T-cell (primary cell): ENCODE data around the gene PDPN. TPM values are rescaled to one million over a fixed set of nuclear protein-coding genes. Genes with fewer than 3 reads are reported as not detected.

Source experiments
- ATAC-seq, 4 experiments: fragments of 200-7000 bp in 3 of 4; fragments of 150-1000 bp in 1 of 4; cut with Tn5 transposase; replicated peaks in 1 of 4; 1 replicate in 3 of 4; 2 replicates in 1 of 4; pipeline ENCODE4 v1.10.0; 2021; ENCODE audit warnings: moderate library complexity in 3 of 4, mild to moderate bottlenecking in 2 of 4, moderate number of reproducible peaks in 1 of 4
- CTCF ChIA-PET, 2 donors: fragments of 300-600 bp; sonication (Branson Sonifier 250); formaldehyde crosslinking; loops; one replicate each; lab custom pipeline; 2022; ENCODE audit warnings: antibody characterized with exemption in 2 of 2; lab: Charles Lee
- POLR2A ChIA-PET, 2 donors: fragments of 300-600 bp; sonication (Branson Sonifier 250); formaldehyde crosslinking; loops; one replicate each; lab custom pipeline; 2022; ENCODE audit warnings: antibody characterized with exemption in 2 of 2; lab: Charles Lee
- DNase-seq, 35 experiments: peaks; one replicate each; pipeline versions ENCODE4 v3.0.0 to v3.0.0-alpha.2; 2013 to 2023
- H3K27ac ChIP-seq: one replicate; pipeline ENCODE4 v1.5.1; 2013; ENCODE audit warnings: low read length
- H3K27me3 ChIP-seq, 2 experiments: replicated peaks in 1 of 2; 1 replicate in 1 of 2; 2 replicates in 1 of 2; pipeline versions ENCODE4 v1.6.1 to v1.7.0; 2013; ENCODE audit warnings: low read length in 1 of 2, mixed read lengths in 1 of 2; ENCODE audit not compliant: control insufficient read depth in 2 of 2, insufficient read depth in 2 of 2; ENCODE audit errors: extremely low read depth in 1 of 2
- H3K36me3 ChIP-seq, 2 donors: 1 replicate in 1 of 2; 2 replicates in 1 of 2; pipeline versions ENCODE4 v1.6.1 to v1.7.0; 2013; ENCODE audit warnings: low read length in 1 of 2; ENCODE audit not compliant: control insufficient read depth in 2 of 2, insufficient read depth in 1 of 2; ENCODE audit errors: extremely low read depth in 1 of 2
- H3K4me1 ChIP-seq, 2 experiments: 1 replicate in 1 of 2; 2 replicates in 1 of 2; pipeline versions ENCODE4 v1.6.1 to v1.7.0; 2013; ENCODE audit warnings: low read length in 2 of 2, mixed read lengths in 1 of 2; ENCODE audit not compliant: insufficient read depth in 2 of 2, control insufficient read depth in 1 of 2; ENCODE audit errors: extremely low read depth in 1 of 2
- H3K4me3 ChIP-seq, 2 donors: 1 replicate in 1 of 2; 2 replicates in 1 of 2; pipeline versions ENCODE4 v1.5.1 to v1.7.0; 2013; ENCODE audit warnings: mild to moderate bottlenecking in 2 of 2, low read length in 1 of 2, moderate library complexity in 1 of 2; ENCODE audit not compliant: control insufficient read depth in 1 of 2; ENCODE audit errors: extremely low read depth in 1 of 2
- H3K9me3 ChIP-seq: 2 replicates; pipeline ENCODE4 v1.7.0; 2013
- H3K27ac Mint-ChIP-seq, 2 donors: one replicate each; pipeline ENCODE4 v1.8.0; 2020 to 2021; ENCODE audit warnings: mild to moderate bottlenecking in 2 of 2, mixed read lengths in 2 of 2
- H3K27me3 Mint-ChIP-seq, 2 donors: one replicate each; pipeline ENCODE4 v1.8.0; 2021 to 2022; ENCODE audit warnings: mixed read lengths in 2 of 2
- H3K36me3 Mint-ChIP-seq: one replicate; pipeline ENCODE4 v1.8.0; 2021; ENCODE audit warnings: mixed read lengths
- H3K4me1 Mint-ChIP-seq, 3 donors: one replicate each; pipeline ENCODE4 v1.8.0; 2020 to 2022; ENCODE audit warnings: mixed read lengths in 3 of 3, mild to moderate bottlenecking in 1 of 3
- H3K4me3 Mint-ChIP-seq, 3 donors: one replicate each; pipeline ENCODE4 v1.8.0; 2020 to 2022; ENCODE audit warnings: mild to moderate bottlenecking in 3 of 3, mixed read lengths in 3 of 3, moderate library complexity in 3 of 3
- H3K9me3 Mint-ChIP-seq, 3 donors: one replicate each; pipeline ENCODE4 v1.8.0; 2020 to 2022; ENCODE audit warnings: mixed read lengths in 3 of 3
- WGBS: methylation state at CpG from one replicate; pipeline ENCODE4 v1.1.5; 2013; ENCODE audit warnings: missing lambda C conversion rate; ENCODE audit not compliant: insufficient coverage; 5-methylcytosine and 5-hydroxymethylcytosine counted together
- total RNA-seq, 35 experiments: library from RNA in 6 of 35; stranded (reverse) in 6 of 35; fragments of 120-200 nt in 1 of 35; gene quantifications; one replicate each; pipeline versions ENCODE4 v1.2.1 to v1.2.4 and lab custom pipeline; 2013 to 2026

PDPN gene
- total RNA-seq, 5 donors from 2014 or later (not counting 1 experiment from before 2014, with no cell fraction given) = 0.61 TPM; not detected in 4

GRCh38 chr1:13623021-13623637 lies 39.5 kb downstream of the PDPN start:
- Mint-ChIP-seq H3K4me1 (no peaks in the 10 kb centered on the region), H3K27ac (no peak overlapping the region), H3K9me3 (no peaks in the 10 kb centered on the region), H3K4me3 (no peak overlapping the region), H3K36me3 (no peaks in the 10 kb centered on the region), H3K27me3 (peaks cover 8 to 9% of the 10 kb centered on the region in 2 donors)
- DNase-seq (no peak), ATAC-seq (no peak)
- ChIA-PET POLR2A (no interaction called here), CTCF (no interaction called here)
- H3K27ac ChIP-seq = no peak overlapping the region
- H3K9me3 ChIP-seq = no peaks in the 10 kb centered on the region
- H3K36me3 ChIP-seq = no peaks in the 10 kb centered on the region
- H3K4me3 ChIP-seq = no peak overlapping the region
- H3K4me1 ChIP-seq = no peaks in the 10 kb centered on the region
- WGBS = 25% methylated on average over 1 of the region's 9 CpGs
- peaks cover 0 to 6% of the 10 kb centered on the region in 2 experiments for H3K27me3 ChIP-seq

GRCh38 chr1:13624526-13624925 lies 40.9 kb downstream of the PDPN start:
- ChIA-PET CTCF (no interaction called here), POLR2A (no interaction called here)
- H3K27me3 Mint-ChIP-seq = peaks cover 15% of the 10 kb centered on the region in 2 donors
- no peaks in the 10 kb centered on the region for H3K4me1 Mint-ChIP-seq
- WGBS = 74% methylated on average over 3 of the region's 6 CpGs
- Histone ChIP-seq H3K36me3 (no peaks in the 10 kb centered on the region), H3K27me3 (peaks cover 0 to 8% of the 10 kb centered on the region in 2 experiments), H3K27ac (no peak overlapping the region), H3K4me1 (no peaks in the 10 kb centered on the region), H3K9me3 (no peaks in the 10 kb centered on the region), H3K4me3 (no peak overlapping the region)
- no peak overlapping the region for H3K4me3 Mint-ChIP-seq
- H3K27ac Mint-ChIP-seq = no peak overlapping the region
- no peaks in the 10 kb centered on the region for H3K9me3 Mint-ChIP-seq
- no peaks in the 10 kb centered on the region for H3K36me3 Mint-ChIP-seq
- no peak for DNase-seq
- ATAC-seq = no peak

GRCh38 chr1:13627127-13627526 lies 43.5 kb downstream of the PDPN start:
- Histone ChIP-seq H3K27me3 (peaks cover 0 to 8% of the 10 kb centered on the region in 2 experiments), H3K9me3 (no peaks in the 10 kb centered on the region), H3K27ac (no peak overlapping the region), H3K4me1 (no peaks in the 10 kb centered on the region), H3K4me3 (no peak overlapping the region), H3K36me3 (no peaks in the 10 kb centered on the region)
- peaks cover 4 to 5% (median 4%) of the 10 kb centered on the region in 3 donors for H3K9me3 Mint-ChIP-seq
- no peak overlapping the region for H3K4me3 Mint-ChIP-seq
- ATAC-seq (no peak), DNase-seq (no peak)
- CTCF ChIA-PET = no interaction called here
- H3K27ac Mint-ChIP-seq = no peak overlapping the region
- peaks cover 11 to 15% of the 10 kb centered on the region in 2 donors for H3K27me3 Mint-ChIP-seq
- POLR2A ChIA-PET = no interaction called here
- no peaks in the 10 kb centered on the region for H3K36me3 Mint-ChIP-seq
- no peaks in the 10 kb centered on the region for H3K4me1 Mint-ChIP-seq

- Histone ChIP-seq H3K9me3 (no peaks in the 10 kb centered on the region), H3K27ac (no peak overlapping the region), H3K27me3 (peaks cover 0 to 8% of the 10 kb centered on the region in 2 experiments), H3K4me1 (no peaks in the 10 kb centered on the region), H3K4me3 (no peak overlapping the region), H3K36me3 (no peaks in the 10 kb centered on the region)
- ChIA-PET CTCF (no interaction called here), POLR2A (interaction anchor here in 1 of 2 donors (0.6 kb wide), 1 partner anchor 31 kb away, joined by 3 read pairs; no protein-coding TSS in a partner anchor)
- H3K27me3 Mint-ChIP-seq = peaks cover 11 to 15% of the 10 kb centered on the region in 2 donors
- H3K9me3 Mint-ChIP-seq = peaks cover 5 to 8% (median 5%) of the 10 kb centered on the region in 3 donors
- H3K4me1 Mint-ChIP-seq = no peaks in the 10 kb centered on the region
- no peaks in the 10 kb centered on the region for H3K36me3 Mint-ChIP-seq
- no peak for ATAC-seq
- H3K27ac Mint-ChIP-seq = no peak overlapping the region
- H3K4me3 Mint-ChIP-seq = no peak overlapping the region
- no peak for DNase-seq
- WGBS = 61% methylated on average over 3 of the region's 3 CpGs
These were observed 44.6 kb downstream of the PDPN start for GRCh38 chr1:13628218-13628617.

- Histone ChIP-seq H3K4me1 (no peaks in the 10 kb centered on the region), H3K27ac (no peak overlapping the region), H3K4me3 (no peak overlapping the region), H3K27me3 (peaks cover 0 to 8% of the 10 kb centered on the region in 2 experiments), H3K36me3 (no peaks in the 10 kb centered on the region), H3K9me3 (no peaks in the 10 kb centered on the region)
- no peaks in the 10 kb centered on the region for H3K36me3 Mint-ChIP-seq
- peaks cover 13 to 15% of the 10 kb centered on the region in 2 donors for H3K27me3 Mint-ChIP-seq
- peak overlapping the region in 1 of 2 donors; percentile 5 for H3K27ac Mint-ChIP-seq
- ATAC-seq (no peak), DNase-seq (no peak)
- H3K4me3 Mint-ChIP-seq = no peak overlapping the region
- ChIA-PET CTCF (no interaction called here), POLR2A (no interaction called here)
- no peaks in the 10 kb centered on the region for H3K4me1 Mint-ChIP-seq
- no CpG with 5 or more reads among the region's 5 CpGs for WGBS
- peaks cover 5 to 8% (median 5%) of the 10 kb centered on the region in 3 donors for H3K9me3 Mint-ChIP-seq
These were observed 45.1 kb downstream of the PDPN start for GRCh38 chr1:13628711-13629110.

- Mint-ChIP-seq H3K27me3 (peaks cover 3 to 16% of the 10 kb centered on the region in 2 donors), H3K27ac (peak overlapping the region in 1 of 2 donors; percentile 60), H3K4me3 (no peak overlapping the region), H3K36me3 (no peaks in the 10 kb centered on the region), H3K4me1 (peaks cover 0 to 5% (median 2%) of the 10 kb centered on the region in 3 donors), H3K9me3 (peaks cover 14 to 25% (median 18%) of the 10 kb centered on the region in 3 donors)
- ChIA-PET CTCF (no interaction called here), POLR2A (no interaction called here)
- no peak overlapping the region for H3K4me3 ChIP-seq
- H3K27me3 ChIP-seq = peaks cover 0 to 3% of the 10 kb centered on the region in 2 experiments
- H3K27ac ChIP-seq = no peak overlapping the region
- no peaks in the 10 kb centered on the region for H3K4me1 ChIP-seq
- ATAC-seq (no peak), DNase-seq (no peak)
- H3K9me3 ChIP-seq = no peaks in the 10 kb centered on the region
- H3K36me3 ChIP-seq = no peaks in the 10 kb centered on the region
- 33% methylated on average over 1 of the region's 3 CpGs for WGBS
These were observed 58.8 kb downstream of the PDPN start for GRCh38 chr1:13642306-13643004.
